GM19455 (cell line): Measurements from ENCODE around the gene PLCB4.

Experiments used
- ATAC-seq: cut with Tn5 transposase; IDR thresholded peaks from one replicate; pipeline ENCODE4 v1.9.1; 2021; ENCODE audit not compliant: unreplicated experiment

The PLCB4 gene

GRCh38 chr20:9389346-9389745 lies 320.5 kb downstream of the PLCB4 start:
- no peak for ATAC-seq

GRCh38 chr20:9390441-9390840 lies 321.6 kb downstream of the PLCB4 start:
- ATAC-seq: no peak

- peak; percentile 55 for ATAC-seq
Measured at GRCh38 chr20:9392892-9393857, 324.3 kb downstream of the PLCB4 start.

GRCh38 chr20:9395971-9396370 lies 327.1 kb downstream of the PLCB4 start:
- no peak for ATAC-seq

GRCh38 chr20:9397928-9398327 lies 329.0 kb downstream of the PLCB4 start:
- peak; percentile 88 for ATAC-seq

- ATAC-seq: no peak
Measured at GRCh38 chr20:9398882-9399281, 330.0 kb downstream of the PLCB4 start.

GRCh38 chr20:9399322-9399721 lies 330.4 kb downstream of the PLCB4 start:
- no peak for ATAC-seq

- ATAC-seq: no peak
Measured at GRCh38 chr20:9400171-9401025, 331.5 kb downstream of the PLCB4 start.

- no peak for ATAC-seq
Measured at GRCh38 chr20:9401371-9401770, 332.5 kb downstream of the PLCB4 start.

GRCh38 chr20:9402141-9402540 lies 333.3 kb downstream of the PLCB4 start:
- ATAC-seq: no peak

GRCh38 chr20:9402546-9402945 lies 333.7 kb downstream of the PLCB4 start:
- ATAC-seq: no peak

- no peak for ATAC-seq
Measured at GRCh38 chr20:9403448-9403847, 334.6 kb downstream of the PLCB4 start.

- peak; percentile 76 for ATAC-seq
Measured at GRCh38 chr20:9407805-9408421, 339.0 kb downstream of the PLCB4 start.

- no peak for ATAC-seq
Measured at GRCh38 chr20:9408422-9409300, 339.8 kb downstream of the PLCB4 start.

- no peak for ATAC-seq
Measured at GRCh38 chr20:9409352-9409751, 340.5 kb downstream of the PLCB4 start.

- no peak for ATAC-seq
Measured at GRCh38 chr20:9409981-9410380, 341.1 kb downstream of the PLCB4 start.

- ATAC-seq: no peak
Measured at GRCh38 chr20:9411833-9412232, 342.9 kb downstream of the PLCB4 start.

- peak; percentile 77 for ATAC-seq
Measured at GRCh38 chr20:9412309-9412708, 343.4 kb downstream of the PLCB4 start.

GRCh38 chr20:9413001-9413400 lies 344.1 kb downstream of the PLCB4 start:
- no peak for ATAC-seq

GRCh38 chr20:9415426-9415825 lies 346.5 kb downstream of the PLCB4 start:
- ATAC-seq: no peak
